GM06990 (cell line): ENCODE measurements around the gene CXCL8.

Source experiments
- DNase-seq: peaks from one replicate; pipeline ENCODE4 v3.0.0-alpha.2; 2011; ENCODE audit not compliant: insufficient read length; ENCODE audit errors: extremely low read depth
- H3K27me3 ChIP-seq: replicated peaks from 2 replicates; pipeline ENCODE4 v1.6.0; 2011; ENCODE audit warnings: low read length; ENCODE audit not compliant: control insufficient read depth, insufficient read depth
- H3K36me3 ChIP-seq: 2 replicates; pipeline ENCODE4 v1.5.1; 2011; ENCODE audit warnings: low read length; ENCODE audit not compliant: control insufficient read depth, insufficient read depth
- H3K4me3 ChIP-seq: replicated peaks from 2 replicates; pipeline ENCODE4 v1.5.1; 2011; ENCODE audit warnings: low read depth, mild to moderate bottlenecking, control low read depth, low read length
- CTCF ChIP-seq: IDR thresholded peaks from 2 replicates; pipeline ENCODE4 v1.5.1; 2011; ENCODE audit warnings: low read length, control low read depth, mild to moderate bottlenecking, inconsistent platforms; ENCODE audit not compliant: insufficient read depth, poor library complexity, severe bottlenecking

Gene CXCL8

GRCh38 chr4:73753215-73753614, 12.8 kb downstream of the CXCL8 start:
- no peak for DNase-seq
- H3K4me3 ChIP-seq, result no peak overlapping the region
- no peak for TF ChIP-seq CTCF
- H3K36me3 ChIP-seq, result no peaks in the 10 kb centered on the region
- no peaks in the 10 kb centered on the region for H3K27me3 ChIP-seq

- no peaks in the 10 kb centered on the region for H3K36me3 ChIP-seq
- no peak for DNase-seq
- no peaks in the 10 kb centered on the region for H3K27me3 ChIP-seq
- TF ChIP-seq CTCF, result no peak
- H3K4me3 ChIP-seq, result no peak overlapping the region
Measured at GRCh38 chr4:73754934-73755333, 14.6 kb downstream of the CXCL8 start.

- DNase-seq, result no peak
- H3K36me3 ChIP-seq, result no peaks in the 10 kb centered on the region
Measured at GRCh38 chr4:73759357-73759756, 19.0 kb downstream of the CXCL8 start.

GRCh38 chr4:73761856-73762255, 21.5 kb downstream of the CXCL8 start:
- Histone ChIP-seq H3K36me3 (no peaks in the 10 kb centered on the region), H3K27me3 (no peaks in the 10 kb centered on the region), H3K4me3 (no peak overlapping the region)
- no peak for DNase-seq
- no peak for TF ChIP-seq CTCF

More at GRCh38 chr4:73759357-73759756, 19.0 kb downstream of the CXCL8 start:
- no peak for TF ChIP-seq CTCF
- Histone ChIP-seq H3K27me3 (no peaks in the 10 kb centered on the region), H3K4me3 (no peak overlapping the region)

GRCh38 chr4:73762409-73762808, 22.0 kb downstream of the CXCL8 start:
- H3K4me3 ChIP-seq, result no peak overlapping the region
- no peaks in the 10 kb centered on the region for H3K36me3 ChIP-seq
- no peak for DNase-seq
- H3K27me3 ChIP-seq, result no peaks in the 10 kb centered on the region
- no peak for TF ChIP-seq CTCF

- TF ChIP-seq CTCF, result no peak
- DNase-seq, result no peak
- Histone ChIP-seq H3K27me3 (no peaks in the 10 kb centered on the region), H3K4me3 (no peak overlapping the region), H3K36me3 (no peaks in the 10 kb centered on the region)
Measured at GRCh38 chr4:73763877-73764276, 23.5 kb downstream of the CXCL8 start.
